Endodermal cell (in vitro differentiated cells): ENCODE data around the gene TYSND1. TPM values are rescaled to one million over a fixed set of nuclear protein-coding genes. Genes with fewer than 3 reads are reported as not detected.

Experiments
- DNase-seq: peaks from one replicate; pipeline ENCODE4 v3.0.0-alpha.2; 2017
- H3K27ac ChIP-seq: 2 replicates; pipeline ENCODE4 v1.5.1; 2013; ENCODE audit warnings: mild to moderate bottlenecking, low read depth, low read length, moderate library complexity
- H3K27me3 ChIP-seq: 2 replicates; pipeline ENCODE4 v1.6.1; 2013; ENCODE audit warnings: mild to moderate bottlenecking, low read length, moderate library complexity; ENCODE audit not compliant: insufficient read depth, control insufficient read depth, poor library complexity, severe bottlenecking
- H3K36me3 ChIP-seq: 2 replicates; pipeline ENCODE4 v1.7.0; 2013; ENCODE audit warnings: mild to moderate bottlenecking, low read length, moderate library complexity; ENCODE audit not compliant: control insufficient read depth, insufficient read depth
- H3K4me1 ChIP-seq: one replicate; pipeline ENCODE4 v1.7.0; 2013; ENCODE audit warnings: low read length; ENCODE audit not compliant: control insufficient read depth, insufficient read depth
- H3K4me3 ChIP-seq: 2 replicates; pipeline ENCODE4 v1.5.1; 2013; ENCODE audit warnings: mild to moderate bottlenecking, low read length, moderate library complexity
- H3K9ac ChIP-seq: 2 replicates; pipeline ENCODE4 v1.6.1; 2013; ENCODE audit warnings: mild to moderate bottlenecking, low read length, moderate library complexity; ENCODE audit not compliant: poor library complexity, severe bottlenecking; ENCODE audit errors: extremely low read depth
- H3K9me3 ChIP-seq: 2 replicates; pipeline ENCODE4 v1.6.1; 2013; ENCODE audit warnings: mild to moderate bottlenecking, low read length, moderate library complexity; ENCODE audit not compliant: control insufficient read depth
- H3K27ac Mint-ChIP-seq: 2 replicates; pipeline ENCODE4 v1.8.0; 2020; ENCODE audit warnings: mixed read lengths
- H3K27me3 Mint-ChIP-seq: 2 replicates; pipeline ENCODE4 v1.8.0; 2021; ENCODE audit warnings: mild to moderate bottlenecking, mixed read lengths; ENCODE audit not compliant: insufficient read depth
- H3K36me3 Mint-ChIP-seq: 2 replicates; pipeline ENCODE4 v1.8.0; 2020; ENCODE audit warnings: low read depth, mixed read lengths
- H3K4me1 Mint-ChIP-seq: 2 replicates; pipeline ENCODE4 v1.8.0; 2020; ENCODE audit warnings: mixed read lengths
- H3K4me3 Mint-ChIP-seq: 2 replicates; pipeline ENCODE4 v1.8.0; 2020; ENCODE audit warnings: mild to moderate bottlenecking, moderate library complexity, mixed read lengths
- H3K9me3 Mint-ChIP-seq: 2 replicates; pipeline ENCODE4 v1.8.0; 2020; ENCODE audit warnings: mild to moderate bottlenecking, mixed read lengths
- WGBS, 2 experiments: methylation state at CpG; one replicate each; pipeline versions ENCODE4 v1.1.5 to v1.1.7; 2013; ENCODE audit warnings: missing lambda C conversion rate in 2 of 2, mixed read lengths in 1 of 2; ENCODE audit not compliant: insufficient coverage in 1 of 2, insufficient read length in 1 of 2; 5-methylcytosine and 5-hydroxymethylcytosine counted together
- total RNA-seq, 2 donors: library from RNA; stranded (reverse); fragmentation: NEBNext Ultra II Directional in 1 of 2; extraction: Animal tissue kit (Norgen Biotek cat#: 25700) in 1 of 2; gene quantifications; 2 replicates in 1 of 2; 3 replicates in 1 of 2; pipeline ENCODE4 v1.2.1, GENCODE V29; 2021
- TF ChIP-seq, protein P1 (sequence below): fragments of 200-600 bp; sonication (generic); conservative IDR thresholded peaks from 2 replicates; pipeline ENCODE4 v1.5.0; 2021; ENCODE audit warnings: antibody characterized with exemption, mild to moderate bottlenecking

Gene TYSND1
- total RNA-seq, 2 donors from 2014 or later: 13.1 to 13.6 TPM

GRCh38 chr10:70192326-70192968 lies 45.9 kb upstream of the TYSND1 start:
- peaks cover under 1% of the 10 kb centered on the region for H3K36me3 Mint-ChIP-seq
- WGBS, 2 experiments: 82 to 91% methylated on average over 2 to 5 of the region's 5 CpGs
- TF ChIP-seq, protein P1, sequence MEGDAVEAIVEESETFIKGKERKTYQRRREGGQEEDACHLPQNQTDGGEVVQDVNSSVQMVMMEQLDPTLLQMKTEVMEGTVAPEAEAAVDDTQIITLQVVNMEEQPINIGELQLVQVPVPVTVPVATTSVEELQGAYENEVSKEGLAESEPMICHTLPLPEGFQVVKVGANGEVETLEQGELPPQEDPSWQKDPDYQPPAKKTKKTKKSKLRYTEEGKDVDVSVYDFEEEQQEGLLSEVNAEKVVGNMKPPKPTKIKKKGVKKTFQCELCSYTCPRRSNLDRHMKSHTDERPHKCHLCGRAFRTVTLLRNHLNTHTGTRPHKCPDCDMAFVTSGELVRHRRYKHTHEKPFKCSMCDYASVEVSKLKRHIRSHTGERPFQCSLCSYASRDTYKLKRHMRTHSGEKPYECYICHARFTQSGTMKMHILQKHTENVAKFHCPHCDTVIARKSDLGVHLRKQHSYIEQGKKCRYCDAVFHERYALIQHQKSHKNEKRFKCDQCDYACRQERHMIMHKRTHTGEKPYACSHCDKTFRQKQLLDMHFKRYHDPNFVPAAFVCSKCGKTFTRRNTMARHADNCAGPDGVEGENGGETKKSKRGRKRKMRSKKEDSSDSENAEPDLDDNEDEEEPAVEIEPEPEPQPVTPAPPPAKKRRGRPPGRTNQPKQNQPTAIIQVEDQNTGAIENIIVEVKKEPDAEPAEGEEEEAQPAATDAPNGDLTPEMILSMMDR: no peak
- no peak for DNase-seq
- Histone ChIP-seq H3K36me3 (no peaks in the 10 kb centered on the region), H3K9ac (no peak overlapping the region), H3K9me3 (no peaks in the 10 kb centered on the region), H3K4me3 (no peak overlapping the region), H3K27me3 (peaks cover 12% of the 10 kb centered on the region), H3K27ac (no peak overlapping the region), H3K4me1 (no peaks in the 10 kb centered on the region)
- H3K27me3 Mint-ChIP-seq: no peaks in the 10 kb centered on the region
- no peak overlapping the region for H3K27ac Mint-ChIP-seq
- no peak overlapping the region for H3K4me3 Mint-ChIP-seq
- H3K9me3 Mint-ChIP-seq: no peaks in the 10 kb centered on the region
- peaks cover 2% of the 10 kb centered on the region for H3K4me1 Mint-ChIP-seq

- H3K9me3 Mint-ChIP-seq: no peaks in the 10 kb centered on the region
- no peak overlapping the region for H3K9ac ChIP-seq
- H3K9me3 ChIP-seq: no peaks in the 10 kb centered on the region
- H3K4me1 ChIP-seq: no peaks in the 10 kb centered on the region
- no peak overlapping the region for H3K27ac Mint-ChIP-seq
- H3K4me1 Mint-ChIP-seq: peaks cover 2% of the 10 kb centered on the region
- H3K4me3 ChIP-seq: no peak overlapping the region
- no peak overlapping the region for H3K4me3 Mint-ChIP-seq
- H3K27me3 ChIP-seq: peaks cover 12% of the 10 kb centered on the region
- no peak for DNase-seq
- no peak overlapping the region for H3K27ac ChIP-seq
- H3K27me3 Mint-ChIP-seq: no peaks in the 10 kb centered on the region
- H3K36me3 ChIP-seq: no peaks in the 10 kb centered on the region
- no peaks in the 10 kb centered on the region for H3K36me3 Mint-ChIP-seq
- TF ChIP-seq, protein P1: no peak
Measured at GRCh38 chr10:70191972-70192305, 45.4 kb upstream of the TYSND1 start.

DNA sequence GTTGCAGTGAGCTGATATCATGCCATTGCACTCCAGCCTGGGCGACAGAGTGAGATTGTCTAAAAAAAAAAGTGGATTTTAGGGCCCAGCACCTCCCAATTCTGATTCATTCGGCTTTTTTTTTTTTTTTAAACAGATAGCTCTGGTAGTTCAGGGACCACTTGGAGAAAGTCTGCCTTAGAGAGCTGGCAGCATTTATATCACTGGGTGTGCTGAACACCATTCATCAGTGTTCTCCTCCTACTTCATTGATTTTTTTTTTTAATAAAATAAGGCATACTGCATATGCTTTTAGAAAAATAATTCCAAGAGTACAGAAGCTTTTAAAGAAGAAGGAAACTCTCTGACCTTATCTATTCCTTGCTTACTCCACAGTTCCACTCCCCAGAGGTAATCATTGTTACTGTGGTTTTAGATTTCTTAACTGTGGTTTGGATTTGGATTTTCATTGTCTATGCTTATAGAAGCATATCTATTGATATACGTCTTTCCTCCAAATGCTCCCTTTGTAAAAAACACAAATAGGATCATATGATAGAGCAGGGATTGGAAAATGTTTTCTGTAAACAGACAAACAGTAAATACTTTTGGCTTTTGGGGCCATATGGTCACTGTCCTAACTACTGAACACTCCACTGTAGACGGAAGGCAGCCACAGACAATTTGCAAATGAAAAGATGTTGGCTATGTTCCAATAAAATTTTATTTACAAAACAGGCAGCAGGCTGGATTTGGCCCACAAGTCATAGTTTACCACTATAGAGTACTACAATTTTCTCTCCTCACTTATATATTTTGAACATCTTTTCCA lies 44.9 kb upstream of the TYSND1 start:
- Histone ChIP-seq H3K36me3 (no peaks in the 10 kb centered on the region), H3K4me1 (no peaks in the 10 kb centered on the region), H3K4me3 (no peak overlapping the region), H3K9me3 (no peaks in the 10 kb centered on the region), H3K27ac (no peak overlapping the region), H3K9ac (no peak overlapping the region), H3K27me3 (peaks cover 12% of the 10 kb centered on the region)
- no peak for DNase-seq
- WGBS, 2 experiments: 76 to 100% methylated on average over 3 to 4 of the region's 4 CpGs
- TF ChIP-seq, protein P1: no peak
- no peaks in the 10 kb centered on the region for H3K9me3 Mint-ChIP-seq
- no peak overlapping the region for H3K4me3 Mint-ChIP-seq
- H3K27me3 Mint-ChIP-seq: no peaks in the 10 kb centered on the region
- no peak overlapping the region for H3K27ac Mint-ChIP-seq
- no peaks in the 10 kb centered on the region for H3K36me3 Mint-ChIP-seq
- peaks cover 2% of the 10 kb centered on the region for H3K4me1 Mint-ChIP-seq
